Measurements from ENCODE around the gene CCDC177.

- TF ChIP-seq, protein P1, sequence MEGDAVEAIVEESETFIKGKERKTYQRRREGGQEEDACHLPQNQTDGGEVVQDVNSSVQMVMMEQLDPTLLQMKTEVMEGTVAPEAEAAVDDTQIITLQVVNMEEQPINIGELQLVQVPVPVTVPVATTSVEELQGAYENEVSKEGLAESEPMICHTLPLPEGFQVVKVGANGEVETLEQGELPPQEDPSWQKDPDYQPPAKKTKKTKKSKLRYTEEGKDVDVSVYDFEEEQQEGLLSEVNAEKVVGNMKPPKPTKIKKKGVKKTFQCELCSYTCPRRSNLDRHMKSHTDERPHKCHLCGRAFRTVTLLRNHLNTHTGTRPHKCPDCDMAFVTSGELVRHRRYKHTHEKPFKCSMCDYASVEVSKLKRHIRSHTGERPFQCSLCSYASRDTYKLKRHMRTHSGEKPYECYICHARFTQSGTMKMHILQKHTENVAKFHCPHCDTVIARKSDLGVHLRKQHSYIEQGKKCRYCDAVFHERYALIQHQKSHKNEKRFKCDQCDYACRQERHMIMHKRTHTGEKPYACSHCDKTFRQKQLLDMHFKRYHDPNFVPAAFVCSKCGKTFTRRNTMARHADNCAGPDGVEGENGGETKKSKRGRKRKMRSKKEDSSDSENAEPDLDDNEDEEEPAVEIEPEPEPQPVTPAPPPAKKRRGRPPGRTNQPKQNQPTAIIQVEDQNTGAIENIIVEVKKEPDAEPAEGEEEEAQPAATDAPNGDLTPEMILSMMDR (conservative IDR thresholded peaks at IDR 0.05; ENCODE audit: low read depth, low read length): no peak
- TF ChIP-seq EZH2 (IDR thresholded peaks at IDR 0.05; ENCODE audit: borderline replicate concordance, low read depth, low read length, poor library complexity, severe bottlenecking): no peak
Measured at GRCh38 chr14:69612014-69612782, 37.5 kb upstream of the CCDC177 start.
